ENCODE data around the gene CNOT6L.

The CNOT6L gene

GRCh38 chr4:77713884-77714283, 105.3 kb downstream of the CNOT6L start:
- DNase-seq (ENCODE audit: low read depth in 2 of 2), result no peak

- DNase-seq (ENCODE audit: low read depth in 2 of 2), result no peak
These were observed 106.5 kb downstream of the CNOT6L start for GRCh38 chr4:77712675-77713074.

- no peak for DNase-seq (ENCODE audit: low read depth in 2 of 2)
These were observed 107.7 kb downstream of the CNOT6L start for GRCh38 chr4:77711469-77711868.

GRCh38 chr4:77710684-77711083, 108.5 kb downstream of the CNOT6L start:
- no peak for DNase-seq (ENCODE audit: low read depth in 2 of 2)

GRCh38 chr4:77710059-77710458, 109.1 kb downstream of the CNOT6L start:
- DNase-seq (ENCODE audit: low read depth in 2 of 2), result no peak

- no peak for DNase-seq (ENCODE audit: low read depth in 2 of 2)
These were observed 112.5 kb downstream of the CNOT6L start for GRCh38 chr4:77706717-77707116.

GRCh38 chr4:77703666-77704065, 115.5 kb downstream of the CNOT6L start:
- no peak for DNase-seq (ENCODE audit: low read depth in 2 of 2)

- no peak for DNase-seq (ENCODE audit: low read depth in 2 of 2)
These were observed 118.0 kb downstream of the CNOT6L start for GRCh38 chr4:77701121-77701520.

- no peak for DNase-seq (ENCODE audit: low read depth in 2 of 2)
These were observed 119.4 kb downstream of the CNOT6L start for GRCh38 chr4:77699731-77700210.

GRCh38 chr4:77697860-77698590, 121.1 kb downstream of the CNOT6L start:
- no peak for DNase-seq (ENCODE audit: low read depth in 2 of 2)

GRCh38 chr4:77695774-77696173, 123.4 kb downstream of the CNOT6L start:
- no peak for DNase-seq (ENCODE audit: low read depth in 2 of 2)

- no peak for DNase-seq (ENCODE audit: low read depth in 2 of 2)
These were observed 126.2 kb downstream of the CNOT6L start for GRCh38 chr4:77692847-77693432.

- DNase-seq (ENCODE audit: low read depth in 2 of 2), result no peak
These were observed 137.4 kb downstream of the CNOT6L start for GRCh38 chr4:77681792-77682191.

- no peak for DNase-seq (ENCODE audit: low read depth in 2 of 2)
These were observed 142.3 kb downstream of the CNOT6L start for GRCh38 chr4:77676842-77677241.

GRCh38 chr4:77671051-77671450, 148.1 kb downstream of the CNOT6L start:
- DNase-seq (ENCODE audit: low read depth in 2 of 2), result no peak

GRCh38 chr4:77669946-77670590, 149.1 kb downstream of the CNOT6L start:
- no peak for DNase-seq (ENCODE audit: low read depth in 2 of 2)

- no peak for DNase-seq (ENCODE audit: low read depth in 2 of 2)
These were observed 153.6 kb downstream of the CNOT6L start for GRCh38 chr4:77665381-77666069.

Data from stimulated activated CD8-positive, alpha-beta memory T cell treated with anti-CD3 and anti-CD28 coated beads, Interleukin-2, amount 100 ng/mL, for 1 hour (primary cell).